Choroid plexus epithelial cell (primary cell): ENCODE data around the gene CREBL2.

Experiments used
- DNase-seq: peaks from one replicate; pipeline ENCODE4 v3.0.0-alpha.2; 2010; ENCODE audit warnings: low read depth
- H3K4me3 ChIP-seq: 2 replicates; pipeline ENCODE4 v1.5.1; 2011; ENCODE audit warnings: low read depth, mild to moderate bottlenecking, control low read depth, low read length, moderate library complexity
- TF ChIP-seq, protein P1 (sequence below): conservative IDR thresholded peaks from 2 replicates; pipeline ENCODE4 v1.5.1; 2011; ENCODE audit warnings: low read depth, mild to moderate bottlenecking, control low read depth, inconsistent platforms, low read length, moderate library complexity

CREBL2 gene

DNA sequence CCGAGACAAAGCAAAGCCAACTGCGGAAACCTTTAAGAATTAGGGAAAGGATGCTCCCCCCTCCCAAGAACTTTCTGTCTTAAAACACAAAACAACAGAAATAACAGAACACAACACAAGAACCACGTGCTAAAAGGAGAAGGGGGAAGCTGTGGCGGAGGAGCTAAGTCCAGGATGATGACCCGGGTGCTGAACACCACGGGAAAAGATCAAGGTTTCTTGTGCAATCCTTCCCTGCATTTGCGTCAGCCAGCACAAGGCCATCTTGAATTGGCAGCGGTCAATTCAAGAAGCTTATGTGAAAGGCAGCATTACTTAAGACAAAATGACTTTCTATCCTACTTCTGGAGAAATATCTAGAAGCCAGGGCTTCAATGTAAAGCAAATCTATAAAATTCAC, 11.0 kb upstream of the CREBL2 start:
- TF ChIP-seq, protein P1, sequence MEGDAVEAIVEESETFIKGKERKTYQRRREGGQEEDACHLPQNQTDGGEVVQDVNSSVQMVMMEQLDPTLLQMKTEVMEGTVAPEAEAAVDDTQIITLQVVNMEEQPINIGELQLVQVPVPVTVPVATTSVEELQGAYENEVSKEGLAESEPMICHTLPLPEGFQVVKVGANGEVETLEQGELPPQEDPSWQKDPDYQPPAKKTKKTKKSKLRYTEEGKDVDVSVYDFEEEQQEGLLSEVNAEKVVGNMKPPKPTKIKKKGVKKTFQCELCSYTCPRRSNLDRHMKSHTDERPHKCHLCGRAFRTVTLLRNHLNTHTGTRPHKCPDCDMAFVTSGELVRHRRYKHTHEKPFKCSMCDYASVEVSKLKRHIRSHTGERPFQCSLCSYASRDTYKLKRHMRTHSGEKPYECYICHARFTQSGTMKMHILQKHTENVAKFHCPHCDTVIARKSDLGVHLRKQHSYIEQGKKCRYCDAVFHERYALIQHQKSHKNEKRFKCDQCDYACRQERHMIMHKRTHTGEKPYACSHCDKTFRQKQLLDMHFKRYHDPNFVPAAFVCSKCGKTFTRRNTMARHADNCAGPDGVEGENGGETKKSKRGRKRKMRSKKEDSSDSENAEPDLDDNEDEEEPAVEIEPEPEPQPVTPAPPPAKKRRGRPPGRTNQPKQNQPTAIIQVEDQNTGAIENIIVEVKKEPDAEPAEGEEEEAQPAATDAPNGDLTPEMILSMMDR, result no peak
- no peak overlapping the region for H3K4me3 ChIP-seq
- DNase-seq, result no peak

DNA sequence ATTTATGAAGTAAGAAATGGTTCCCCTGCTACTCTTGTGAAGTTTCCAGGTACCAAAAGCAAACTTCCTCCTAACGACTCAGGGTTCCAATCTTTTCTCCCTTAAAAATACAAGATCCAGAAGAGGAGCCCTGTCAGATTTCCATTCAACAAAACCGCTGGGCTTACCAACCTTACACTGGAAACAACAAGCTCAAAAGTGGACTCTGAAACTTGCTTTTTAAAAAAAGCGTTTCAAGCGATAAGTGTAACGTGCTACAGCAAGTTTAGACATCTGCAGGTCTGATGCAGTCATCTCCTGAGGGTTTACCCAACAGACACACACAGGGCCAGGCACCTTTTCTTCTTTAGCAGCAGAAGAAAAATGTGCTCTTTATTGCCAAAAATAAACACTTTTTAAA, 6.9 kb upstream of the CREBL2 start:
- H3K4me3 ChIP-seq, result no peak overlapping the region
- no peak for DNase-seq
- TF ChIP-seq, protein P1, result no peak

DNA sequence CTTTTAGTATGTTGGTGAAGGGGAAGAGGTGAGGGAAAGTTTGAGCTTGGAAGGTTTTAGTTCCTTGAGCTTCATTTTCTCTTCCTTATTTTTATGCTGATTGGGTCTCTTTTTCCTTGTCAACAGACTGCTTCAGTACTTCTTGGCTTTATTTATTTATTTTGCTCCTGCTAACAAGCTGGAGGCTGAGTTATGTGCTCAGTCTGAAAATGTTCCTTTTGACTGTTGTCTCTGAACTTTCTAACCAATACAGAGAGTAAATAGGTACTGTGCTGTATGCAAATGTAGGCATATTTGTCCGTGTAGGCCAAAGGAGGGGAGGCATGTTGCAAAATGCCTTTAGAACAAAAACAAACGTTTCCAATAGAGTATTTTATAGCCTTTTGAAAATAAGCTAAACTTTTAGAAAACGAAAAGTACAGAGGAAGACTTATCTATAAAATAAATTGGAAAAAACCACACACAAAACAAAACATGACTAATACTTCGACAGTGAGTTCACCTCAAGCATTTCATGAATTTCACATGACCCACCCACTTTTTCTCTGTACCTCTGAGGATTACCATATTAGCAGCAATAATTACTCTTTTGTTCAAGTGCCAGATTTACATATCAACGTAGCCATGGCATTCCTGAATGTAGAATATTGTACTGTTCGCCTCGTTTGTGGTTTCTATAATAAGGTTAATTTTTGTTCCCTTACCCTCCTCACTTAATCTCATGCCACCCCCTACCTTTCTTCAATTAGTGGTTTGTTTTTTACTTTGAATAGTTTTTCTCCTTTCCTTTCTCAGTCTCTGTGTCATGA, 4.7 kb upstream of the CREBL2 start:
- TF ChIP-seq, protein P1, result no peak
- H3K4me3 ChIP-seq, result no peak overlapping the region
- DNase-seq, result peak; percentile 91

DNA sequence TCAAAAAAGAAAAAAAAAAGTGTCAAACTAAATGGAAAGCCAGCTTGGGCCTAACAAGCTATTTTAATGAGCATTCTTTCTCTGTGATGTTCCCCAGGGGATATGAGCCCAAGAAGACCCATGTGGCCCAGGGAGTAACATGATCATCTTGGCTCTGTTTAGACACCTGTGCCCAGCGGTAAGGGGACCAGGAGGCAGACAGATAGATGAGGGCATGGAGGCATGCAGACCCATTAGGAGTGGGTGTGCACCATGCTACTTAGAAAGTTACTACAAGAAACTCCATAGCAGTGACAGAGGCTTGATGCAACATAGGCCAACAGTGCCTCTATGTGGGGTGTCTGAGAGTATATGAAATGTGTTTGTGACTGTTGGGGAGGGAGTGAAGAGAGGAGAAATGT, 3.1 kb upstream of the CREBL2 start:
- TF ChIP-seq, protein P1, result peak; percentile 14
- DNase-seq, result peak; percentile 56

DNA sequence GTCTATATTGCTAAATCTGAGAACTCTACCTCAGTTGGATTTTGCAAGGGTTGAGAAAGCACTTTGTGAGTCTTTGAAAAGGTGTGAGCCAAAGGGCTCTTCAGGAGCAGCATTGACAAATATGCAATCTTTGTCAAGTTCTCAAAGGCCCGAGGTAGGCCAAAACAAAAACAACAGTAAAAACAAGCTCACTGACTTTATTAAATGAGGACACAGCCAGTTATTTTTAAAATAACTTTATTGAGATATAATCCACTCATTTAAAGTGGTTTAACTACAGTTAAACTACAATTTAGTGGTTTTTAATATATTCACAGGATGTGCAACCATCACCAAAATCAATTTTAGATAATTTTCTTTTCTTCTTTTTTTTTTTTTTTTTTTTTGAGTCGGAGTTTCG, 2.0 kb upstream of the CREBL2 start:
- TF ChIP-seq, protein P1, result no peak
- DNase-seq, result no peak
- no peak overlapping the region for H3K4me3 ChIP-seq

More for the DNA sequence above, 3.1 kb upstream of the CREBL2 start:
- H3K4me3 ChIP-seq, result no peak overlapping the region

DNA sequence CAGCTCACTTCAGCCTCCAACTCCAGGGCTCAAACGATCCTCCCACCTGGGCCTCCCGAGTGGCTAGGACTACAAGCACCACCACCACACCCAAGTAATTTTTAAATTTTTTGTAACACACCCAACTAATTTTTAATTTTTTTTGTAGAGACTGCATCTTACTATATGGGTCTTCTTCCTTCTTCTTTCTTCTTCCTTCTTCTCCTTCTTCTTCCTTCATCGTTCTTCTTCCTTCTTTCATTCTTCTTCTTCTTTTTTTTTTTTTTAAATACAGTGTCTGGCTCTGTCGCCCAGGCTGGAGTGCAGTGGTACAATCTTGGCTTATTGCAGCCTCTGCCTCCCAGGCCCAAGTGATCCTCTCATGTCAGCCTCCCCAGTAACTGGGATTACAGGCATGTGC, 965 bp upstream of the CREBL2 start:
- H3K4me3 ChIP-seq, result no peak overlapping the region
- no peak for DNase-seq
- TF ChIP-seq, protein P1, result no peak

DNA sequence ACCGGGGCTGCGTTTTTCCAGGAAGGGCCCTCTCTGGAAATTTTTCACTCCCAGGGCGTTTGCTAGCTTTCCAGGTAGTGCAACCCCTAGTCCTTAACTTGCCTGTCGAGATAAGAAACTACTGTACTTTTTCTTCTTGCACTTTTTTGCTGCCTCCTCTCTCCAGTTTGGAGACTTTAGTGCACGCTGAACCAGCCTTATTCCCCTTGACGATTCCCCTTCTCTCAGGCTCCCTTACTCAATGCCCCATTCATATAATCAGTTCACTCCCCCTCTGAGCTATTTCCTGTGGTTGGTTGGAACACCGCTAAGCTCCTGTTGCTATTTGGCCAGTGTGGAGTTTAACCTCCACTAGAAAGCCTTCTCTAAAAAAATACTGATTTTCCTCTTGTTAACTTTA, 682 bp downstream of the CREBL2 start:
- peak; percentile 86 for DNase-seq

More for the DNA sequence above, 682 bp downstream of the CREBL2 start:
- peak overlapping the region; percentile 88 for H3K4me3 ChIP-seq
- TF ChIP-seq, protein P1, result no peak
